IMR-90 (cell line): Measurements from ENCODE around the gene AQP6. TPM values are rescaled to one million over a fixed set of nuclear protein-coding genes. Genes with fewer than 3 reads are reported as not detected.

Source experiments
- ATAC-seq: fragments of 200-7000 bp; cut with Tn5 transposase; 2 replicates; pipeline ENCODE4 v1.9.1; 2020; ENCODE audit warnings: low read depth, mild to moderate bottlenecking, moderate library complexity
- BruUV-seq: library from RNA; stranded (reverse); fragments of 400-500 nt; replicated peaks from 2 replicates; lab custom pipeline; 2021; lab: Mats Ljungman, UMichigan
- CTCF ChIA-PET: fragments of 300-600 bp; formaldehyde crosslinking; extraction: SDS; loops from one replicate; lab custom pipeline; 2021; ENCODE audit warnings: antibody characterized with exemption; lab: Yijun Ruan, JAX
- POLR2A ChIA-PET: fragments of 300-600 bp; sonication (Branson Sonifier 250); formaldehyde crosslinking; loops from one replicate; lab custom pipeline; 2022; ENCODE audit warnings: antibody characterized with exemption; ENCODE audit not compliant: unreplicated experiment; lab: Charles Lee
- DNase-seq: peaks from one replicate; pipeline ENCODE4 v3.0.0; 2013
- H2AFZ ChIP-seq: replicated peaks from 2 replicates; pipeline ENCODE3; 2013; ENCODE audit warnings: low read length, mild to moderate bottlenecking; ENCODE audit not compliant: poor library complexity
- H2AK5ac ChIP-seq: 2 replicates; pipeline ENCODE4 v1.6.1; 2013; ENCODE audit warnings: low read depth, low read length, inconsistent platforms
- H2AK9ac ChIP-seq: replicated peaks from 2 replicates; pipeline ENCODE3; 2013; ENCODE audit warnings: mild to moderate bottlenecking, low read depth, low read length, moderate library complexity; ENCODE audit not compliant: poor library complexity
- H2BK120ac ChIP-seq: 2 replicates; pipeline ENCODE4 v1.6.1; 2013; ENCODE audit warnings: low read depth, low read length, inconsistent platforms
- H2BK15ac ChIP-seq: 3 replicates; pipeline ENCODE4 v1.6.1; 2013; ENCODE audit warnings: low read depth, low read length, inconsistent platforms
- H2BK20ac ChIP-seq: 2 replicates; pipeline ENCODE4 v1.6.1; 2013; ENCODE audit warnings: low read depth, mild to moderate bottlenecking, inconsistent platforms, low read length, moderate library complexity
- H2BK5ac ChIP-seq: 2 replicates; pipeline ENCODE4 v1.6.1; 2013; ENCODE audit warnings: mild to moderate bottlenecking, low read depth, low read length, inconsistent platforms; ENCODE audit not compliant: poor library complexity, severe bottlenecking
- H3K14ac ChIP-seq: replicated peaks from 2 replicates; pipeline ENCODE4 v1.6.1; 2013; ENCODE audit warnings: low read depth, low read length, inconsistent platforms
- H3K18ac ChIP-seq: 2 replicates; pipeline ENCODE4 v1.6.1; 2013; ENCODE audit warnings: low read depth, low read length, control low read depth
- H3K23ac ChIP-seq: 2 replicates; pipeline ENCODE4 v1.6.1; 2013; ENCODE audit warnings: low read depth, low read length, inconsistent platforms
- H3K27ac ChIP-seq: 2 replicates; pipeline ENCODE4 v1.5.1; 2013; ENCODE audit warnings: mild to moderate bottlenecking, control low read depth, low read length; ENCODE audit not compliant: insufficient read depth
- H3K27me3 ChIP-seq: 2 replicates; pipeline ENCODE4 v1.6.1; 2013; ENCODE audit warnings: low read length; ENCODE audit not compliant: control insufficient read depth, insufficient read depth
- H3K36me3 ChIP-seq: 2 replicates; pipeline ENCODE4 v1.6.1; 2013; ENCODE audit warnings: low read length, mixed read lengths; ENCODE audit not compliant: control insufficient read depth, insufficient read depth
- H3K4ac ChIP-seq: 2 replicates; pipeline ENCODE4 v1.6.1; 2013; ENCODE audit warnings: low read depth, low read length, inconsistent platforms
- H3K4me1 ChIP-seq: 2 replicates; pipeline ENCODE4 v1.6.1; 2013; ENCODE audit warnings: low read length, mixed read lengths; ENCODE audit not compliant: control insufficient read depth, insufficient read depth
- H3K4me2 ChIP-seq: 2 replicates; pipeline ENCODE4 v1.6.1; 2013; ENCODE audit warnings: low read depth, mild to moderate bottlenecking, control low read depth, low read length, moderate library complexity
- H3K4me3 ChIP-seq: 2 replicates; pipeline ENCODE4 v1.5.1; 2013; ENCODE audit warnings: low read depth, mild to moderate bottlenecking, control low read depth, low read length, moderate library complexity; ENCODE audit not compliant: insufficient read depth
- H3K56ac ChIP-seq: 2 replicates; pipeline ENCODE4 v1.6.1; 2013; ENCODE audit warnings: low read length, inconsistent platforms; ENCODE audit not compliant: insufficient read depth; ENCODE audit errors: extremely low read depth
- H3K79me1 ChIP-seq, 2 experiments: 2 replicates each; pipeline ENCODE4 v1.6.1; 2013; ENCODE audit warnings: low read length in 2 of 2, inconsistent platforms in 1 of 2, low read depth in 1 of 2
- H3K9ac ChIP-seq: 2 replicates; pipeline ENCODE4 v1.6.1; 2013; ENCODE audit warnings: low read depth, low read length, control low read depth
- H3K9me1 ChIP-seq: 2 replicates; pipeline ENCODE4 v1.6.1; 2013; ENCODE audit warnings: low read length, inconsistent platforms; ENCODE audit not compliant: insufficient read depth
- H3K9me3 ChIP-seq: 2 replicates; pipeline ENCODE4 v1.6.1; 2013; ENCODE audit warnings: low read length; ENCODE audit not compliant: control insufficient read depth, insufficient read depth
- H4K20me1 ChIP-seq: 2 replicates; pipeline ENCODE4 v1.6.1; 2013; ENCODE audit warnings: low read length, inconsistent platforms; ENCODE audit not compliant: insufficient read depth
- H4K5ac ChIP-seq: 2 replicates; pipeline ENCODE4 v1.6.1; 2013; ENCODE audit warnings: mild to moderate bottlenecking, low read depth, low read length, control low read depth
- H4K8ac ChIP-seq, 2 experiments: 2 replicates each; pipeline ENCODE4 v1.6.1; 2013; ENCODE audit warnings: low read depth in 2 of 2, low read length in 2 of 2, control low read depth in 1 of 2, inconsistent platforms in 1 of 2
- H4K91ac ChIP-seq: 2 replicates; pipeline ENCODE4 v1.6.1; 2013; ENCODE audit warnings: low read depth, low read length, inconsistent platforms; ENCODE audit not compliant: insufficient read depth
- BHLHE40 ChIP-seq: fragments of 150-350 bp; IDR thresholded peaks from 2 replicates; pipeline ENCODE4 v1.6.1; 2016; ENCODE audit warnings: mild to moderate bottlenecking, low read depth, low read length
- CEBPB ChIP-seq: IDR thresholded peaks from 2 replicates; pipeline ENCODE4 v1.6.1; 2012; ENCODE audit warnings: low read depth, low read length, improper control_type of control experiment
- CHD1 ChIP-seq: IDR thresholded peaks from 2 replicates; pipeline ENCODE4 v1.6.1; 2012; ENCODE audit warnings: low read depth, low read length, improper control_type of control experiment
- FOS ChIP-seq: fragments of 150-350 bp; IDR thresholded peaks from 2 replicates; pipeline ENCODE4 v1.6.1; 2016; ENCODE audit warnings: low read depth, low read length
- NFE2L2 ChIP-seq: fragments of 150-350 bp; IDR thresholded peaks from 2 replicates; pipeline ENCODE4 v1.6.1; 2016; ENCODE audit warnings: low read depth, mild to moderate bottlenecking, low read length
- RCOR1 ChIP-seq: IDR thresholded peaks from 2 replicates; pipeline ENCODE4 v1.6.1; 2012; ENCODE audit warnings: mild to moderate bottlenecking, low read length, improper control_type of control experiment; ENCODE audit not compliant: insufficient replicate concordance
- SMC3 ChIP-seq: fragments of 150-350 bp; IDR thresholded peaks from 2 replicates; pipeline ENCODE4 v1.6.1; 2016; ENCODE audit warnings: low read depth, mild to moderate bottlenecking, antibody characterized with exemption, low read length, moderate library complexity
- dilution Hi-C: fragments of 300-500 bp; cut with HindIII; formaldehyde crosslinking; loops from one replicate; pipeline ENCODE4 v1.14.3; 2018; ENCODE audit warnings: low sequenced_read_pairs; ENCODE audit not compliant: unreplicated experiment
- in situ Hi-C: fragments of 300-500 bp; cut with MboI; formaldehyde crosslinking; loops from 3 replicates; pipeline ENCODE4 v1.14.3; 2019; ENCODE audit warnings: low sequenced_read_pairs, inconsistent platforms, mixed read lengths
- intact Hi-C: fragments of 100-400 bp; cut with micrococcal nuclease; formaldehyde crosslinking; loops from 2 replicates; pipeline ENCODE4 v1.10.0; 2022
- polyA plus RNA-seq, 3 experiments: library from polyadenylated mRNA; depleted of rRNA; stranded (reverse); fragments of >200 nt; gene quantifications; 2 replicates each; pipeline ENCODE4 v1.2.3, GENCODE V29; 2012; ENCODE audit warnings: low replicate concordance in 1 of 3
- total RNA-seq: library from RNA; depleted of rRNA; stranded (reverse); fragments of >200 nt; gene quantifications from 2 replicates; pipeline ENCODE4 v1.2.3, GENCODE V29; 2012

AQP6 gene
- total and polyA plus RNA-seq, 2 of the 4 experiments (the other 2 are of a cell fraction) = not detected

GRCh38 chr12:49957570-49957967 is 15.2 kb upstream of the AQP6 start:
- no TSS peak for BruUV-seq
- no peak overlapping the region for H2BK15ac ChIP-seq
- no peak overlapping the region for H3K4me3 ChIP-seq
- intact Hi-C loops = no loop called here
- no peaks in the 10 kb centered on the region for H4K20me1 ChIP-seq
- no peak overlapping the region for H3K14ac ChIP-seq
- no peak overlapping the region for H3K27ac ChIP-seq
- H3K9me3 ChIP-seq = no peaks in the 10 kb centered on the region; the same call in 1 of the 2 replicates
- CTCF ChIA-PET = no interaction called here
- H2BK120ac ChIP-seq = no peak overlapping the region
- no peak overlapping the region for H3K18ac ChIP-seq
- H3K36me3 ChIP-seq = no peaks in the 10 kb centered on the region
- no peak overlapping the region for H2AK9ac ChIP-seq
- H3K9ac ChIP-seq = no peak overlapping the region
- ATAC-seq (no peak), DNase-seq (no peak)
- H3K9me1 ChIP-seq = no peaks in the 10 kb centered on the region
- no peak overlapping the region for H3K4ac ChIP-seq
- no peak overlapping the region for H2BK20ac ChIP-seq
- H3K4me2 ChIP-seq = no peak overlapping the region
- no peak overlapping the region for H4K5ac ChIP-seq
- POLR2A ChIA-PET = interaction anchor here (0.8 kb wide), 1 partner anchor 140 kb away, joined by 4 read pairs; no protein-coding TSS in a partner anchor
- dilution Hi-C loops = no loop called here
- peaks cover 97% of the 10 kb centered on the region for H3K27me3 ChIP-seq
- no peak overlapping the region for H2AK5ac ChIP-seq
- H3K79me1 ChIP-seq = no peaks in the 10 kb centered on the region
- no peak overlapping the region for H4K91ac ChIP-seq
- H3K56ac ChIP-seq = no peak overlapping the region
- H3K23ac ChIP-seq = no peak overlapping the region
- no peak overlapping the region for H2BK5ac ChIP-seq
- no peak overlapping the region for H2AFZ ChIP-seq
- no peak overlapping the region for H4K8ac ChIP-seq
- in situ Hi-C loops = no loop called here
- TF ChIP-seq FOS (no peak), CEBPB (no peak), RCOR1 (no peak), BHLHE40 (no peak), SMC3 (no peak), NFE2L2 (no peak), CHD1 (no peak)
- no peaks in the 10 kb centered on the region for H3K4me1 ChIP-seq
